ENCODE data around the gene MME.

GRCh38 chr3:155075200-155075599, 4.9 kb upstream of the MME start:
- TF ChIP-seq POLR2A (IDR thresholded peaks at IDR 0.05), result no peak
- TF ChIP-seq CTCF (IDR thresholded peaks at IDR 0.05), result no peak

All from uterus (tissue), 2 donors.